Cardiac fibroblast (primary cell): ENCODE results near the gene ENC1.

Experiments
- DNase-seq, 2 donors: peaks; one replicate each; pipeline versions ENCODE4 v3.0.0 to v3.0.0-alpha.2; 2010; ENCODE audit warnings: low read depth in 2 of 2
- H3K4me3 ChIP-seq, 2 donors: replicated peaks in 1 of 2; 1 replicate in 1 of 2; 2 replicates in 1 of 2; pipeline ENCODE4 v1.5.1; 2011; ENCODE audit warnings: low read depth in 2 of 2, low read length in 2 of 2, mild to moderate bottlenecking in 2 of 2, moderate library complexity in 1 of 2
- TF ChIP-seq, protein P1 (sequence below): IDR thresholded peaks from one replicate; pipeline ENCODE4 v1.5.1; 2011; ENCODE audit warnings: low read depth, mild to moderate bottlenecking, low read length, inconsistent platforms

The ENC1 gene

DNA sequence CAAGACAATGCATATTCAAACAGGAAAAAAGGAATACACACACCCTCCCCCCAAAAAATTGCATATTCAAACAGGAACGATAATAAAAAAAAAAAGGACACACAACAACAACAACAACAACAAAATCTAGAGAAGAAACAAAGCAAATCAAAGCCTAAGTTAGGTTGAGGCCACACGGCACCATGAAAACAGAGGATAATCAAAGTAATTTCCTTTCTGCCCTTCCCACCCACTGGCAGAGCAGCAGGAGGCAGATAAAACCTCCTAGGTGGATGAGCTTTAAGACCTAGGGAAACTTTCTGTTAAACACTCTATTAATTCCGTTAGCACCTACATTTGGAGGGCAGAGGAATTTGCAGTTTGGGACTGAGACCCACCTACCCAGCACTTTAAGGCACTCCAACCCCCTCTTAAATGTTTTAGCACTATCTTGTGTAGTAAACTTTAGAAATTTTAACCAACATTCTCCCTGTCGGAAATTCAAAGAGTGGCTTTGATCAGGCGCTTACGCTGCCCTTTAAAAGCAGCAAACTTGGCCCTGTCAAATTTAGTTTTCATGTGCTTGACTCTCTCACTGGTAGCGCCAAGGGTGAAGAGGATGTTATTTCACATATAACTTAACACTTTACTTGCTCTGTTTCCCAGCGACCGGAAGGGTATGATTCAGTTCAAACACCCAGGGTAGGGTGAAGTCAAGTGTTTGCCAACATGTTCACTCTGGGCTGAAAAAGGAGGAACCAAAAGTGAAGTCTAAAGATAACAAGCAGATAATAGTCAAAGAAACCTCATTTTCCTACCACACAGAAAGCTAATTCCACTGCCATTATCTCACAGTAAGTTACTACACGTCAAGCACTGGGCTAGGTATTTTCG is 9.2 kb downstream of the ENC1 start:
- H3K4me3 ChIP-seq = no peak overlapping the region
- peak; percentile 84 to 86 for DNase-seq
- TF ChIP-seq, protein P1, sequence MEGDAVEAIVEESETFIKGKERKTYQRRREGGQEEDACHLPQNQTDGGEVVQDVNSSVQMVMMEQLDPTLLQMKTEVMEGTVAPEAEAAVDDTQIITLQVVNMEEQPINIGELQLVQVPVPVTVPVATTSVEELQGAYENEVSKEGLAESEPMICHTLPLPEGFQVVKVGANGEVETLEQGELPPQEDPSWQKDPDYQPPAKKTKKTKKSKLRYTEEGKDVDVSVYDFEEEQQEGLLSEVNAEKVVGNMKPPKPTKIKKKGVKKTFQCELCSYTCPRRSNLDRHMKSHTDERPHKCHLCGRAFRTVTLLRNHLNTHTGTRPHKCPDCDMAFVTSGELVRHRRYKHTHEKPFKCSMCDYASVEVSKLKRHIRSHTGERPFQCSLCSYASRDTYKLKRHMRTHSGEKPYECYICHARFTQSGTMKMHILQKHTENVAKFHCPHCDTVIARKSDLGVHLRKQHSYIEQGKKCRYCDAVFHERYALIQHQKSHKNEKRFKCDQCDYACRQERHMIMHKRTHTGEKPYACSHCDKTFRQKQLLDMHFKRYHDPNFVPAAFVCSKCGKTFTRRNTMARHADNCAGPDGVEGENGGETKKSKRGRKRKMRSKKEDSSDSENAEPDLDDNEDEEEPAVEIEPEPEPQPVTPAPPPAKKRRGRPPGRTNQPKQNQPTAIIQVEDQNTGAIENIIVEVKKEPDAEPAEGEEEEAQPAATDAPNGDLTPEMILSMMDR = no peak

DNA sequence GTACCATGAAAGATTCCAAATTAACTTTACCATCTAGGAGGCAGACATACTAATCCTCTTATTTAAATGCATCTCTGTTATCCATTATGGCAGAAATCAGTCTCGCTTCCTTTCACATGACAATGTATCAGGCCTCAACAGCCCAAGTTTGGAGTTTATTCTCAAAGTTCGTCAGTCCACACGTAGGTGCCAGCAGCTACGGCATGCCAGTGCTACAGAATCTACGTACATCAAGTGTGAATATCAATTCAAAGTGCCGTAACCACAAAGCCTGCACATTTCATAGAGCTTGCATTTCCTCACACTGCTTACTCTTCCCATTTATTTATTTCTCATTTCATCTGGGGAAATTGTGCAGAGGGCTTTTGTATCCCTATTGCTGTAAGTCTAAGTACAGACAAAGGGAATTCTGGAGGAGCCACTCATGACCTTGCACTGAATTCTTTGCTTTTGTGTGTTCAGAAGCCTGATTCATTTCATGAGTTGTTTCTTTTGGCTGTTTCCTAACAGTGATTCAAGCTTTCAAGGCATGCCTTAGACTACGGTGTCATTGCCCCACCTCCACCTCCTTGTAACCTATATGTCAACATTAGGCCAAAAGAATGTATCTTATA is 10.0 kb downstream of the ENC1 start:
- TF ChIP-seq, protein P1 = no peak
- peak; percentile 79 to 96 for DNase-seq
- H3K4me3 ChIP-seq = no peak overlapping the region

DNA sequence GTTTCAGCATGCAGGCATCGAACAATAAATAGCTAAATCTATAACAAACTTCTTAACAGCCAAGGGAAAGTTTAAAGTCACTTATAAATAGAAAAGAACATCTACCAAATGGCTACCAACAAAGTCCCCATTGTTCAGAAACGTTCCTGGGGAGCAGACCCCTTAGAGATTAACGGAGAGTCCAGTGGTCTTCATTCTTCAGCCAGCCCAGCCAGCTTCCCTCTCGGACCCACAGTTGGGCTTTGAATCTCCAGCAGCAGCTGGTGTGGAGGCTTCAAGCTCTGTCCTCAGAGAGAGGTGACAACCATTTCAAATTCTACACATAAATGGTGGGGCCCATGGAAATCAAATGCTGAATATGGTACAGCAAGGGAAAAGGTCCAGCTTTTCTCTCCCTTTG is 11.2 kb downstream of the ENC1 start:
- H3K4me3 ChIP-seq = no peak overlapping the region
- TF ChIP-seq, protein P1 = no peak
- DNase-seq = no peak

DNA sequence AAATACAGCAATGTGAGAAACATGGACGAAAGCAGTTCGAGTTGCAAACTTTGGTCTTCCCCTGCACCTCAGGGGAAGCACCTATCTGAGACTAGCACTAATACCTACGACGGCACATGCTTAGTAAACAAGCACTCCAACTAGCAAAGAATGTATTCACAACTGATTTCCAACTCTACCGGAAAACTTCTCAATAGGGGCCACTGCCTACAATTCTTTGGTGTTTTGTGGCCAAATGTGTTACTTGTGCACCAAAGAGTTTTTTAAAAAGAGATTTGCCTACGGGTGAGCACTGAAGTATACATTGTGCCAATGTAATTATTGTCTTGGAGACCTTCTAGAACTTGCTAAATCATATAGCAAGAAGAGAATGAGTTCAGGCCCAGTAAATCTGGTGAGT is 12.2 kb downstream of the ENC1 start:
- TF ChIP-seq, protein P1 = no peak
- no peak overlapping the region for H3K4me3 ChIP-seq
- DNase-seq = no peak

DNA sequence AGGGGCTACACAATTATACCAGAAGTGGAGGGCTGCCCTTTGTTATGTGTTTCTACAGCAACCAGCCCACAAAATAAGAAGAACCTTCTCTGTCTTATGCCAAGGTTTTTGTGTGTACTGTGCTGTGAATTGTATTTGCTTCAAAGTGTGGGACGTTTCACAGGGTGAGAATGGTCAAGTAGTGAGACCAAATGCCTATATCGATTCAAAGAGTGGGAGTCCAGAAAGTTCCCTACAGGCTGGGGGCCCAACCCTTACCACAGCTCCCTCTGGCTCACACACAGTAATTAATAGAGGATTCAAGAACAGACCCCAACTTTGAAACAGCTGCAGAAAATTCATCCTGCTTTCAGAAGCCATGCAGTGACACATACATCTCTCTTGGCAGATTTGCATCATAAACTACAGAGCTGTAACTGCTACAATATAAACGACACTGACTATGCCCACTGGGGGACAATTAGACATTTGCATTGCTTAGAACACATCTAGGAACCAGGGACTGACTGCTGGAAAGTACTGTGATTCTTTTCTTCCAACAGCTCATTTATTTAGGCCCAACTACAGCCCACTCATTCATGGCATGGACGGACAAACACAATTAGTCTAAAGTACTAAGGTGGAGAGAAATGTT is 12.8 kb downstream of the ENC1 start:
- H3K4me3 ChIP-seq = no peak overlapping the region
- no peak for DNase-seq
- TF ChIP-seq, protein P1 = no peak

DNA sequence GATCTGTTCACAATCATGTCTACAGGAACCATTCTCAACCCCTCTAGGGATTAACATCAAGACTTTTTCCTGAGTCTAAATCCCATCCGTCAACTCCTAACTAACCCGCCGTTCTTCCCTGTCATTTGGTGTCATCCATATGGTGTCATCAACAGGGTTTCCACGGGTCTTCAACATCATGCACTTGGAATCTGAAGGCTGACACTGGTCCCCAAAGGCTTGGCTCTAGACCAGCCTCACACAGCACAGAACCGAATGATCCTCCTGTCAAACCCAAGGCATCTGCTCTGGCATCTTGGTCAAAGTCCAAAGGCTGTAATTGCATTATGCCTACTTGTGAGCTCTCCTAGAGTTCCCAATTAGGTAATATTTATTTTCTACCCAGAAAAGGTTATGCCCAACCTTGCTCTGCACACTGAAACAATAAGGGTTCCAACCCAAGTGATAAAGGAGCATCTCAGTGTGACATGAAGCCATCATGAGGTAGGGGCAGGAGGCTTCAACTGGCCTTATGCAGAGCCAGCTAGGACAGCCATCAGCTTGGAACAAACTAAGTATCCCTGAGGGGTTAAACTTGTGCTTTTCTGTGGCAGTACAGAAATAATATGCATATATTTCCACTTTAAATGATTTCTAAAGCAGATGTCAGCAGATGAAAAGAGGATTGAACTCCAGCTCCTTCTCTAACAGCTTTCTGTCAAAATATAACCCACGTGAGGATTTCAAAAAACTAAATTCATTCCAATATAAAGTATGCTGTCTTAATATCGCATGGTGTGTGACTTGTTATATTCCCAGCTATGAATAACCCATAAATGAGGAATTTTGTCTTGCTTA is 13.9 kb downstream of the ENC1 start:
- no peak overlapping the region for H3K4me3 ChIP-seq
- TF ChIP-seq, protein P1 = no peak
- no peak for DNase-seq
